Suprapubic skin (tissue), 3 donors: ENCODE measurements around the gene SEPTIN5.

Experiments used
- CTCF ChIP-seq, 2 donors: fragments of 200-600 bp in 1 of 2; fragments of 450-650 bp in 1 of 2; sonication (generic) in 1 of 2; IDR thresholded peaks; one replicate each; pipeline ENCODE4 v1.5.1; 2016 to 2019; ENCODE audit warnings: antibody characterized with exemption in 2 of 2, mild to moderate bottlenecking in 1 of 2, moderate library complexity in 1 of 2
- EP300 ChIP-seq: sonication (generic); formaldehyde crosslinking; IDR thresholded peaks from one replicate; pipeline ENCODE4 v1.6.1; 2017; ENCODE audit warnings: antibody characterized with exemption
- POLR2A ChIP-seq, 2 donors: fragments of 450-650 bp; IDR thresholded peaks; one replicate each; pipeline ENCODE4 v1.6.1; 2017; ENCODE audit warnings: antibody characterized with exemption in 2 of 2, mild to moderate bottlenecking in 2 of 2, moderate library complexity in 2 of 2

GRCh38 chr22:19666673-19667593 is 47.4 kb upstream of the SEPTIN5 start:
- TF ChIP-seq CTCF (IDR thresholded peaks at IDR 0.05) (no peak), POLR2A (IDR thresholded peaks at IDR 0.05) (no peak), EP300 (no peak)
